Measurements from ENCODE around the gene SLC38A9. TPM values are rescaled to one million over a fixed set of nuclear protein-coding genes. Genes with fewer than 3 reads are reported as not detected.

SLC38A9 gene
- total RNA-seq, 3 donors from 2014 or later: 20.2 to 28.1 (median 20.6) TPM

DNA sequence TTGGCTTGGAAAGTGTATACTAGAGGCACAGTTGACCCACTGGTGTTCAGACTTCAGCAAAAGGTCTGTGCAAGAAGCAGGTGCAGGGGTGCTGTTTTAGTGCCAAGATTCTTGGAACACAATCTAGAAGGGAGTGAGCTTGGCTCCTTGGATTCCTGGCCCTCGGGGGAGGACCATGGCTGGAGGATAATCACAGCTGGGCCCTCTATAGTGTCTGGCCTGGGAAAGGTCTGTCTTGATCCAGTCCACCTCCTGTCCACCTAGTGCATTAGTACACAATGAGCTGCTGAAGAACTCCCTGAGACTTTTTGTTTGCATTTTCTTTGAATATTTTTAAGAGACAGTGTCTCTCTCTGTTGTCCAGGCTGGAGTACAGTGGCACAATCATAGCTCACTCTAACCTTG lies 126.9 kb downstream of the SLC38A9 start:
- no peak for ATAC-seq
- H3K4me1 ChIP-seq (ENCODE audit: low read depth): no peaks in the 10 kb centered on the region
- H3K4me3 ChIP-seq: no peak overlapping the region
- TF ChIP-seq, protein P1, sequence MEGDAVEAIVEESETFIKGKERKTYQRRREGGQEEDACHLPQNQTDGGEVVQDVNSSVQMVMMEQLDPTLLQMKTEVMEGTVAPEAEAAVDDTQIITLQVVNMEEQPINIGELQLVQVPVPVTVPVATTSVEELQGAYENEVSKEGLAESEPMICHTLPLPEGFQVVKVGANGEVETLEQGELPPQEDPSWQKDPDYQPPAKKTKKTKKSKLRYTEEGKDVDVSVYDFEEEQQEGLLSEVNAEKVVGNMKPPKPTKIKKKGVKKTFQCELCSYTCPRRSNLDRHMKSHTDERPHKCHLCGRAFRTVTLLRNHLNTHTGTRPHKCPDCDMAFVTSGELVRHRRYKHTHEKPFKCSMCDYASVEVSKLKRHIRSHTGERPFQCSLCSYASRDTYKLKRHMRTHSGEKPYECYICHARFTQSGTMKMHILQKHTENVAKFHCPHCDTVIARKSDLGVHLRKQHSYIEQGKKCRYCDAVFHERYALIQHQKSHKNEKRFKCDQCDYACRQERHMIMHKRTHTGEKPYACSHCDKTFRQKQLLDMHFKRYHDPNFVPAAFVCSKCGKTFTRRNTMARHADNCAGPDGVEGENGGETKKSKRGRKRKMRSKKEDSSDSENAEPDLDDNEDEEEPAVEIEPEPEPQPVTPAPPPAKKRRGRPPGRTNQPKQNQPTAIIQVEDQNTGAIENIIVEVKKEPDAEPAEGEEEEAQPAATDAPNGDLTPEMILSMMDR (IDR thresholded peaks at IDR 0.05): no peak
- no peaks in the 10 kb centered on the region for H3K36me3 ChIP-seq (ENCODE audit: low read depth)
- H3K9me3 ChIP-seq: no peaks in the 10 kb centered on the region
- no peak for DNase-seq
- intact Hi-C loops (cut with DNase I, micrococcal nuclease): no loop called here

DNA sequence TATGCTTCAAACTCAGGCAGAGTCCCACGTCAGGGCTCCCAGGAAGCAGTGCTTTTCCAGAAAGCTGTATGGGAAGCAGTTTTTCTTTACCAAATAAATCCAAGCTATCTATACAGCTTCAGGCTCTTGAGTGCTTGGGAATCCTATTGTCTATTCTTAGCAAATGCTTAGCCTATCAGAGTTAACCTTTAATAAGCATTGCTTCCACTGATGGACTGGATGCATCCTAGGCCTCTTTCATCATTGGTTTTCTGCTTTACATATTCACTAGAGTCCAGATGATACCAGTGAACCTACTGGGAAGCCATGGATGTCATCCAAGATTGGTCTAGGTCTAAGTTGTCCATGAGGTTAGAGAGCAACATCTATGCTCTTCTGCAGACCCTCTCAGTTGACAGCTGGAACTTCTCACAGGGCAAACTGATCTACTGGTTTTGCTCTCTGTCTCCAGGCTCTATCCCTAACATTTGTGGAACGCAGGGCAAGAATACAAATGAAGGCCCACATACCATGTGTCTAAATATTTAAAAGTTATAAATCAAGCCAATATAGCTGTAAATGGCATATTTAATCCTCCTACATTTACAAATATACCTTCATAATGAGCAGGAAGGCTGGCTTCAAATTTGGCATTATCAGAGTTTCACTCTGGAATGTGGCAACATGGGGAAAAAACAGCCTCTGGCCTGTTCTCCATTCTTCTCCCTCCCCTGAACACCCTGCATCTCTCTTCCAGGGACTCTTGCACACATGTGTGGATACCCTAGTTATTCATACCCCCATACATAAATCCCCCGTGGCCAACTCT lies 127.5 kb downstream of the SLC38A9 start:
- H3K36me3 ChIP-seq (ENCODE audit: low read depth): no peaks in the 10 kb centered on the region
- intact Hi-C loops (cut with DNase I, micrococcal nuclease): no loop called here
- H3K9me3 ChIP-seq: no peaks in the 10 kb centered on the region
- TF ChIP-seq, protein P1 (IDR thresholded peaks at IDR 0.05): no peak
- H3K4me3 ChIP-seq: no peak overlapping the region
- H3K4me1 ChIP-seq (ENCODE audit: low read depth): no peaks in the 10 kb centered on the region
- no peak for DNase-seq
- ATAC-seq: no peak

DNA sequence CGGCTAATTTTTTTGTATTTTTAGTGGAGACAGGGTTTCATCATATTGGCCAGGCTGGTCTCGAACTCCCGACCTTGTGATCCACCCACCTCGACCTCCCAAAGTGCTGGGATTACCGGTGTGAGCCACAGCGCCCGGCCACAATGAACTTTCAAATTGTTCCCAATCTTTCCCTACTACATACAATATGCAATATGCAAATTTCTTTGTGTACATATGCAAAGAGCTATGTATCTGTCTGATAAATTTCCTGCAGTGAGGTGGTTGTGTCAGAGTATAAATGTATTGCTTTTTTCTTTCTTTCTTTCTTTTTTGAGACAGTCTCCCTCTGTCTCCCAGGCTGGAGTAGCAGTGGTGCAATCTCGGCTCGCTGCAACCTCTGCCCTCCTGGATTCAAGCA lies 128.5 kb downstream of the SLC38A9 start:
- Histone ChIP-seq H3K36me3 (ENCODE audit: low read depth) (no peaks in the 10 kb centered on the region), H3K9me3 (no peaks in the 10 kb centered on the region), H3K4me3 (no peak overlapping the region), H3K4me1 (ENCODE audit: low read depth) (no peaks in the 10 kb centered on the region)
- TF ChIP-seq, protein P1 (IDR thresholded peaks at IDR 0.05): no peak
- intact Hi-C loops (cut with DNase I, micrococcal nuclease): no loop called here
- ATAC-seq (no peak), DNase-seq (no peak)

DNA sequence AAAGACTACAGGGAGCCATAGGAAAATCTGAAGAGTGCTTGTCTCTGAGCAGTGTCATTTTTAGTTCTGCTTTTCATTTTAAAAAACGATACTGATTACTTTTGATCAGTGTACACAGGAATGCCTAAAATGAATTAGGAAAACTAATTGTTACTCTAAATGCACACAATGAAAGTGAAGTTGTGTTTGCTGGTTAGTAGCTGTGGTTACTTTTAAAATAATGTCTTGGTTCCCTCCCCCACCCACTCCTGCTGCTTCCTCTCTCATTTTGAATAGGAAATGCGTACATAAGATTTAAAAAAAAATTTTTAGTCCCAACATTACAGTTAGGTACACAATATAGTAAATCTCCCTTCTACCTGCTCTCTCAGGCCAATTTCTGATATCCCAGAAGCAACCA lies 129.9 kb downstream of the SLC38A9 start:
- intact Hi-C loops (cut with DNase I, micrococcal nuclease): no loop called here
- H3K4me3 ChIP-seq: no peak overlapping the region
- H3K9me3 ChIP-seq: no peaks in the 10 kb centered on the region
- H3K4me1 ChIP-seq (ENCODE audit: low read depth): no peaks in the 10 kb centered on the region
- H3K36me3 ChIP-seq (ENCODE audit: low read depth): no peaks in the 10 kb centered on the region
- no peak for DNase-seq
- no peak for ATAC-seq
- TF ChIP-seq, protein P1 (IDR thresholded peaks at IDR 0.05): no peak

DNA sequence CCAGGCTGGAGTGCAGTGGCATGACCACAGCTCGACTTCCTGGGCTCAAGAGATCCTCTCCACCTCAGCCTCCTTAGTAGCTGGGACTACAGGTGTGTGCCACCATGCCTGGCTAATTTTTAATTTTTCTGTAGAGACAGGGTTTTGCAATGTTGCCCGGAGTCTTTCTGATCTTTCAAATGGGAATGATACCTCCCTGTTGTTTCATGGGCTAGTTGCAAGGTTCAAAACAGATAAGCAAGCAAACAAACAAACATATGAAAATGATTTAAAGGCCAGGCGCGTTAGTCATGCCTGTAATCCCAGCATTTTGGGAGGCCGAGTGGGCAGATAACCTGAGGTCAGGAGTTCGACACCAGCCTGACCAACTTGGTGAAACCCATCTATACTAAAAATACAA lies 132.1 kb downstream of the SLC38A9 start:
- TF ChIP-seq, protein P1 (IDR thresholded peaks at IDR 0.05): no peak
- H3K9me3 ChIP-seq: no peaks in the 10 kb centered on the region
- H3K36me3 ChIP-seq (ENCODE audit: low read depth): no peaks in the 10 kb centered on the region
- H3K4me3 ChIP-seq: no peak overlapping the region
- ATAC-seq: no peak
- intact Hi-C loops (cut with DNase I, micrococcal nuclease): no loop called here
- H3K4me1 ChIP-seq (ENCODE audit: low read depth): no peaks in the 10 kb centered on the region
- DNase-seq: no peak
